Activated T-cell treated with anti-CD3 and anti-CD28 coated beads for 1 hour (primary cell): ENCODE results near the gene UMPS.

Source experiments
- DNase-seq: peaks from one replicate; pipeline ENCODE4 v3.0.0-alpha.2; 2020; ENCODE audit warnings: low read depth

Gene UMPS

DNA sequence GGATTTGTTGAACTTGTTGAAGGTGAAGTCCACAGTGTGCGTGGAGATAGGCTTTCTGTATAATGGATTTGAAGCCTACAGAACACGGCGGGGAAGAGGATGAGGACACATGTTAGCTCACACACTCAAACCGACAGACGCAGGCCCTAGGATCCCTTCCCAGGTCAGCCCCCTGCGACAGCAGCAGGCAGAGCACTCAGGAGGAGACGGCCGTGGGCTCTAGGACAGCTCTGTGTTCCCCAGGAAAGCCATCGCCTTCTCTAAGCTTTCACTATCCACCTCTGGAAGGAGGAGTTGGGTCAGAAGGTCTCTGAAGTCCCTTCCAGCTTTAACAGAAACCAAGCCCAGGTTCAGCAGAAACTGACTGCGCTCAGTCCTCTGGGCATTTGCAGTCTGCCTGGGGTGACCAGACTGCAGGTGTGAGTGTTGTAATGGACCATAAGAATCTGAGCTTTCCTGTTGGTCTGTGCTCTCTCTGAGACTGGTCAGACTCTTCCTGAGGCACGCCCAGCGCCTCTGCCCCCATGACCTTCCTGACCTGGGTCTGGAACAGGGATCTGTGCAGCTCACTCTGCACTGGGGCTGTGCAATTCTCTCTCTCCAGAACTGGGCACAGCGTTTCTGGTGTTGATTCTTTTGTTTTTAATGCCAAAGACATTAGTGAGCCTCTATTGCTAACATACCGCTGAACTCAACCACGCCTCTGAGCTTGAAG lies 33.5 kb downstream of the UMPS start:
- DNase-seq: no peak

GRCh38 chr3:124764746-124765145 lies 34.5 kb downstream of the UMPS start:
- DNase-seq: no peak

DNA sequence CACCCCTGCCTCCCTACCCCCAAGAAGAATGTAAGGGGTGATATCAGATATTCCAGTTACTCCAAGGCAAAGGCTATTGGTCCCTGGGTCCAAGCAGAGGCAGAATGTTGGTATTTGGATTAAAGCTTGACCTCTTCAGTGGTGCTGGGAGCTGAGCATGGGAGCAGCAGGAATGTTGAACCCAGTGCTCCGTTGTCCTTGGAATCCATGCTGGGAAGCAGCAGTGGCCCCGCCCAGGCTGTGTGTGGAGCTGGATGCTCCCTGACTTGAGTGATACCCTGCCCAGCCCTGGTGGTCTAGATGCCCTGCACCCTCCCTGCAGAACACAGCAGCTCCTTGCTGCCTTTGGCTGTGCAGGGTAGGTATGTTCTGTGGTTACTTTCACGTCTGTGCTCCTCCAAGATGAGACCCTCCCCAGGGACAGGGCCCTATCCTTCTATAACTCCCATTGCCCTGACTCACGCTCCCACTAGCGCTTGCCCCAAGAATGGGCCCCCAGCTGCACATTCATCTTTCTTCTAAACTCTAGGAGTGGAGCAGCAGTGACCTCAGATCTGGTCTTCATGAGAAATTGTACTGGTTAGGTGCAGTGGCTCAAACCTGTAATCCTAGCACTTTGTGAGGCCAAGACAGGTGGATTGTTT lies 35.1 kb downstream of the UMPS start:
- no peak for DNase-seq

- DNase-seq: no peak
Observed at GRCh38 chr3:124766113-124767095, 36.2 kb downstream of the UMPS start.

DNA sequence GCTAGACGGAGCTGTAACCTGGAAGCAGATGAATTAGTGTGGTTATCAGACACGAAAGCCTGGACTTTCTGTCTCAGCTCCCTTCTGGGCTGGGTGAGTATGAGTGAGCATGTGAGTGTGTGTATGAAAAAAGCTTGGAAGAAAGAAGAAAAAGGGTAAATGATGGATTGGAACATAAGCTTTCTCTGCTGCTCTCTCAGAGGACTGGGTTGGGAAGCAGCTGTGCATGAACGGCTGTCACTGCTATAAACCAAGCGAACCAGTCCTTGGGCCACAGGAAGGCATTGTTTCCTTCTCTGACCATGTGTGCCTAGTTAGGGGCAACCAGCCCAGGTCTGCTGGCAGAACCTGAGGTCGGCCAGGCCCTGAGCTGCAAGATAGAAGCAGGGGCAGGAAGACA lies 37.0 kb downstream of the UMPS start:
- no peak for DNase-seq

- DNase-seq: no peak
Observed at GRCh38 chr3:124767691-124768090, 37.4 kb downstream of the UMPS start.

GRCh38 chr3:124768812-124769211 lies 38.6 kb downstream of the UMPS start:
- no peak for DNase-seq

DNA sequence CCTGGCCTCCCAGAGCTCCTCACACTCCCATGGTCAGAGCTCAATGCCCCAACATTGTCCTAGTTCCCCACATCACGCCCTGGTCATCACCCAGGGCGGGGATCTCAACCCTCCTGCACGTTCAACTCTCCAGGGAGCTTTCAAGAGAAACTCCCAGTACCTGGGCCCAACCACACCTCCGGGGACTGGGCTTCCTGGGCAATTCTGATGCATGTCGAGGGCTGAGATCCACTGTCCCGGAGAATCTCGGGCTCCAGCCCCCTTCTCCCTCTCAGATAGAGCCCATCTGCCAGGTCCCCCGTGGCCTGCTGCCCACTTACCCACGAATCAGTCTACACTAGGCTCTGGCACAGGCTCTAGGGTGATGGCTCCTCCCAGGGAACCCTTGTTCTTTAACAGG lies 39.2 kb downstream of the UMPS start:
- DNase-seq: no peak

DNA sequence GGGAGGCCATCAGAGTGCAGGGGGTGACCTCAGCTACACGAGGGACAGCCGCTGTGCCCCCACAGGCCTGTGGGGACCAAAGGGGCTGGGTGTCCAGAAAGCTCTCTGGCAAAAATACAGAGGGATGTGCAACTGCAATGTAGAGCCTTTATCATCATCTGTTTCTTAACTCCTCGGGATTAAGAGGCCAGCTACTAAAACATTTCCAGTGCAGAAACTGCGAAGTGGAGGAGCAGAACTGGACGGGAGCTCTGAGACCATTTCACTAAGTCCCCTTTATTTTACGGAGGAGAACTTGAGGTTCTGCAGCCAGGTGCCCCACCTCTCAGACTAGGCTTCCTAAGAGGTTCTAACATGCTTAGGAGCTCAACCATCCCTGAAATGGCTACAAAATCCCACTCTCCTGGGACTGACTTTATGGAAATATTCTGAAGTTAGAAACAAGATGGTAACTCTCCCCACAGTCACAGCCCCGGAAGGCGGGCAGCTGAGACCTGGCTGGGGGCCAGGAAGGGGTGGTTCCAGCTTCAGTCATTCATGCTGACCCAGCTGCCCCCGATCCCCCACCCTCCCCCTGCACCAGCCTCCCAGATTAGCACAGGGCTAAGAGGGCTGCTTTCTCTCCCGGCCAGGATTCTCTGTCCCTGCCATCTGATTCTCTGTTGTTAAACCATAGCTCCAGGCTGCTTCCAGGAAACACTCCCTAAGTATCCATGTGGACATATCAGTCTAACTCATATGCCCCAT lies 40.3 kb downstream of the UMPS start:
- no peak for DNase-seq

- DNase-seq: no peak
Observed at GRCh38 chr3:124771083-124771445, 40.8 kb downstream of the UMPS start.

DNA sequence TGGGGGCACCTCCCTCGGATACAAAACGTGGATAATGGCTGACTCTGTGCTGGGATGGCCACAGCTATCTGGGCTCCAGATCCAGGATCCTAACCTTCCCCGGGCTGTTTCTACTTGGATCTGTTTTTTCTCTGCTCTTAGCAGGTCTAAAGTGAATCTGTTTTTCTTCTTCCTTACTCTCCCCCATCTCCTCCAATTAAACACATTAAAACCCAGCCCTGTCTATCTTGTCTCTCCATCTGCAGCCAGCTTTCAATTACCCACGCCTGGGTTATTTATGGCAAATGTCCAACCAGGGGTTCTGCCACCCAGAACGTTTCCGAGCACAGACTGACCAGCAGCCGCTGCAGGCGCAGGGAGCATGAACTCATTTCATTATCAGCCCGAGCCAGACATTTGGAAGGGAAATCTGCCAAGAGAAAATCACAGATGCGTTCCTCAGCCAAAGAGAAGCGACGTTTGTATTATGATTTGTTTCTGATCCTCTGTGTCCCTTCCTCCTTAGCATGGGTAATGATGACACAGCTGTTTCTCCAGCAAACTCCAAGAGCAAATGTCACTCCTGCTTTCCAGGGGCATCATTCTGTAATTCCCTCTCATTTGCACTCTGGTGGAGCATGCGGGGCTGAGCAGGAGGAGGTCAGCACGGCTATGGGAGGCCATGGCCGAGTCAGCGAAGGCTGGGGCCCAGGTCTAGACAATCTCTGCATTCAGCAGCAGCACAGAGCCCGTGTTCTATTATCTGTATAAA lies 42.0 kb downstream of the UMPS start:
- no peak for DNase-seq

DNA sequence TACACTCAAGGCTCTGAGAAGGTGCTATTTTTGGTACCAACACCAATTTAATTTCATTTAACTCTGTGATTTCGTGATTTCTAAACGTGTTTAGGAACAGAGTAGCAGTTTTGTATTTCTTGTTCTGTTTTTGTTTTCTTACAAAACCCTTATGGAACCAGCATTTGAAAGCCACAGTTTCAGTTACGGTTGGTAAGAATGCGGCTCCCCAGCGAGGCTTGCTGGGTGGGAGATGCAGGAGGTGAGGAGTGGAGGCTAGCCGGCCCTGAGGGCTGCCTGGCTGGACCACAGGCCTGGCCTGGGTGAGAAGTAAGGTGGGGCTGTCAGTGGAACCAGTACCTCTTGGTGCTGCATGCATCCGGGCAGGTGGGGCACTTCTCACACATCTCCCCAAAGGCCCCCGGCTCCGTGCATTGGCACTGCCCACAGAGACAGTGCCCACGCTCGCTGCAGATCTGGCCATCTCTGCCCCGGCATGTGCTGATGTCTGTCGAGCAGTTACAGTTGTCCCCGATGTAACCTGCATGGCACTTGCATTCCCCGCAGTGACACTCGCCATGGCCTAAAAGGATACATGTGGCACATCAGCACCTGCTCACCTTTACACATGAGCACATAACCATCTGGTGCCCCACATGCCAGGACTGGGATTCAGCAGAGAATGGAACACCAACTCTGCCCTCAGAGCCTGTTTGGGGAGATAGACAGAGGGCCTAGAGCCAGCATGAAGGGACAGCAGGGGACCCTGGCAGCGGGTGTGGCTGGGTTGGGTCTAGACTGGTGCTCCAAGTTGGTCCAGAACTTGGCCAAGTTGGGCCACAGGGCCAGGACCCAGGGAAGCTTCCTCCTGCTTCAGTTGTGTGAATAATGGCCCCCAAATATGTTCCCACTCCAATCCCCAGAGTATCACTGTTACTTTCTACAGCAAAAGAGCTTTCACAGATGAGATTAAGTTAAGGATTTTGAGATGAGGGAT lies 43.4 kb downstream of the UMPS start:
- no peak for DNase-seq

DNA sequence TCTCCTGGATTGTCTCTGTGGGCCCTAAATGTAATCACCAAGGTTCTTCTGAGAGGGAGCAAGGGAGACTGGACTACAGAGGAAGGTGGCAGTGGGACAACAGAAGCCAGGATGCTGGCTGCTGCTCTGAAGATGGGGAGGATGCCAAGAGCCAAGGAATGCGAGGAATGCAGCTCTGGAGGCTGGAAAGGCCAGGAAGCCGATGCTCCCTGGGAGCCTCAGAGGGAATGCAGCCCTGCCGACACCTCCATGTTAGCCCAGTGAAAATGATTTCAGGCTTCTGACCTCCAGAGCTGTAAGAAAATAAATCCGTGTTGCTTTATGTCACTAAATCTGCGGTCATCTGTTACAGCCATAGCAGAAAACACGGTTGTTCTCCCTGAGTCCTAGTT lies 44.1 kb downstream of the UMPS start:
- DNase-seq: no peak

DNA sequence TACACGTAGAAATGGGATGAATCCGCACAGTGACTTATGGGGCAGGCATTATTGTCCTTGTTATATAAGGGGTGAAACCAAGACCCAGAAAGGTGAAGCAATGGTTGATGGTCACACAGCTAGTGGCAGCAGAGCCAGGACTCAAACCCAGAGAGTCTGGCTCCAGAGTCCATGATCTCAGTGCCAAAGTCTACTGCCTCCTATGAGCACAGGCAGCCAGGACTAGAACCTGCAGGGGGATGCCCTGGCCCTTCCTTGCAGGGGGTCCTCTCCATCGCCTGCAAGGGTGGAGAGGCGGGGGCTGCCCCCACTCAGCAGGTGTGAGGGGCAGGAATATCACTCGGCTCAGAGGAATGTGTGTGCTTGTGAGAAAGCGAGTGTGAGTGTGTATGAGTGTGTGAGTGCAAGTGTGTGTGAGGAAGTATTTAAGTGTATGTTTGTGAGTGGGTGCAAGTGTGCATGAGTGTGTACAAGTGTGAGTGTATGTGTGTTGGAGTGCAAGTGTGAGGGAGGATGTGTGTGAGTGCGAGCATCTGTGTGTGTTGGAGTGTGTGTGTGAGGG lies 44.7 kb downstream of the UMPS start:
- DNase-seq: no peak

DNA sequence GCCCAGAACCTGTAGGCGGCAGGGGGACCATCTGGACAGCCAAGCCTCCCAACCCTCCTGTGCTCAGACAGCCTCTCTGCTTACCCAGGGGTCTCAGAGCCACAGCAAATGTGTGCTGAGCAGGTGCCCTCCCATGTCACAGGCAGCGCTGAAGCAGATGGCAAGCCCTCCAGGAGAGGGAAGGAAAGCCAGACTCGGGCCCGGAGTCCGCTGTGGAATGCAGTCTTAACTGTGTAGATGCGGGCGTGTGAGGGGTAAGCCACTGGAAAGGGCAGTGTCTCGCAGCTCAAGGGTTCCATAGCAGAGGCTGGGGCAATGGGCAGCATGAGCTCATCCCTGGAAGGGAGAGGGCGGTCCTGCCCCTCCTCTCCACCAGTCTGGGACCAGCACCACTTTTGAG lies 45.6 kb downstream of the UMPS start:
- DNase-seq: no peak

DNA sequence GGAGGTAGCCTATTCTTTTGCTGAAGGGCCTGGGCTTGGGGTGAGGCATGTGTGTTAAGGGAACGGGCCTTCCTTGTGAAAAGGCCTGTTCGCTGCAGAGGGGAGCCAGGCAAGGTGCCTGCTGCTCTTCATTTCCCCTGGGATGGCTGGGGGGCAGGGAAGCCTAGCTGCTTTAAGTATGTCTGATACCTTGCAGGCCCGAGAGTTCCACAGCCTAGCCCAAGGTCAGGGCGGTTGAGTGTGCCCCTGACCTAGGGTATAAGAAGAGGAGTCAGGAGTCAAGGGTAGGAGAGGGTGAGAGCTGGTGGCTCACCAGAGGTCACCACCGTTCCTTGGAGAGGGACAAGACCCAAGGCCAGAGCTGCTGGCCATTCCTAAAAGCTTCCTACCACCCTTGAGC lies 46.6 kb downstream of the UMPS start:
- DNase-seq: no peak

- no peak for DNase-seq
Observed at GRCh38 chr3:124777762-124778470, 47.7 kb downstream of the UMPS start.

DNA sequence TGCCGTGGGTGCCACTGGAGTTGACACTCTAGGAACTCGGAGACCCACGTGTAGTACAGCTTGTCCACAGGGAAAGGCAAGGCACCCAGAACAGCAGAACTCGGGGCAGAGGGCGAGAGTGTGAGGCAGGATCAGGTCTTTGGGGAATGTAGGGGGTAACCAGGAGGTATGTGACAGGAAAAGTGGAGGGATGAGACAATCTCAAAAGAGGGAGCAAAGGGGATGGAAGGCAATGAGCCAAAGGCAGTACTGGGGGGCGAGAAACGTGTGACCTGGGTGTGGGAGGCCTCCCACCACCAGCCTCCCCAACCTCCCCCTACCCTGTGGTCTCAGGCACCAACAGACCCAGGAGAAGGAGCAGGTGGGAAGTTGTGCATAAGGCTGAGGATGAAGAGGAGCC lies 48.9 kb downstream of the UMPS start:
- no peak for DNase-seq

DNA sequence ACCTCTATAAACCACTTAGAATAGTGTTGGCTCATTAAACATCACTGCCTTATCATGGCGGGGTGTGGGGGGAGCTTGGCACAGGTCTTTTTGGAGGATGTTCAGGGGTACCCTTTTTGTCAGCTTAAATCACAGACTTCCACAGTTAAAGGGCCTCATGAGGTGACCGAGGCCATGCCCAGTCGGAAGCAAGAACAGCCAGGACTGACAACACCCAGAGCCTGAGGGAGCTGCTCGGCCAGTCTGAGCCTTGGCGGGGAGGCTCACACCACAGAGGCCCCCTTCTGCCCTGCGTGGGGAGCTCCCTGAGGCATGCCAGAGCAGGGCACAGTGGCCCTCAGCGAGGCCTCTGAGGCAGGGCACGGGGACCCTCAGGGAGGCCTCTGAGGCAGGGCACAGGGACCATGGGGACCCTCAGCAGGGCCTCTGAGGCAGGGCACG lies 49.5 kb downstream of the UMPS start:
- no peak for DNase-seq
